HG02798 (cell line): ENCODE measurements around the gene HSBP1.

ENCODE experiments used
- ATAC-seq: cut with Tn5 transposase; IDR thresholded peaks from one replicate; pipeline ENCODE4 v1.9.1; 2021; ENCODE audit warnings: mild to moderate bottlenecking; ENCODE audit not compliant: unreplicated experiment, poor library complexity

The HSBP1 gene

GRCh38 chr16:83835586-83836566, 28.1 kb downstream of the HSBP1 start:
- ATAC-seq, result no peak

- no peak for ATAC-seq
Observed at GRCh38 chr16:83837566-83837965, 29.8 kb downstream of the HSBP1 start.

- no peak for ATAC-seq
Observed at GRCh38 chr16:83838151-83838550, 30.4 kb downstream of the HSBP1 start.

- no peak for ATAC-seq
Observed at GRCh38 chr16:83839561-83839960, 31.8 kb downstream of the HSBP1 start.

- no peak for ATAC-seq
Observed at GRCh38 chr16:83840060-83840617, 32.4 kb downstream of the HSBP1 start.

GRCh38 chr16:83842291-83842690, 34.5 kb downstream of the HSBP1 start:
- ATAC-seq, result no peak

- no peak for ATAC-seq
Observed at GRCh38 chr16:83842756-83843507, 35.2 kb downstream of the HSBP1 start.

- ATAC-seq, result no peak
Observed at GRCh38 chr16:83843657-83844056, 35.9 kb downstream of the HSBP1 start.

GRCh38 chr16:83845263-83845662, 37.5 kb downstream of the HSBP1 start:
- ATAC-seq, result no peak

GRCh38 chr16:83847371-83848225, 39.8 kb downstream of the HSBP1 start:
- no peak for ATAC-seq

GRCh38 chr16:83849421-83849820, 41.6 kb downstream of the HSBP1 start:
- ATAC-seq, result no peak

- ATAC-seq, result no peak
Observed at GRCh38 chr16:83850947-83851346, 43.2 kb downstream of the HSBP1 start.

GRCh38 chr16:83851473-83851872, 43.7 kb downstream of the HSBP1 start:
- ATAC-seq, result no peak

- ATAC-seq, result no peak
Observed at GRCh38 chr16:83852774-83853173, 45.0 kb downstream of the HSBP1 start.

- ATAC-seq, result no peak
Observed at GRCh38 chr16:83853834-83854233, 46.1 kb downstream of the HSBP1 start.

- no peak for ATAC-seq
Observed at GRCh38 chr16:83854420-83854819, 46.6 kb downstream of the HSBP1 start.

- ATAC-seq, result no peak
Observed at GRCh38 chr16:83856792-83857191, 49.0 kb downstream of the HSBP1 start.

- ATAC-seq, result no peak
Observed at GRCh38 chr16:83859265-83859664, 51.5 kb downstream of the HSBP1 start.

- no peak for ATAC-seq
Observed at GRCh38 chr16:83862661-83863060, 54.9 kb downstream of the HSBP1 start.

GRCh38 chr16:83863682-83864081, 55.9 kb downstream of the HSBP1 start:
- no peak for ATAC-seq
